Hepatocyte (in vitro differentiated cells): ENCODE measurements around the gene COL4A2.

Source experiments
- EZH2 ChIP-seq: fragments of 200-600 bp; sonication (generic); IDR thresholded peaks from 2 replicates; pipeline ENCODE4 v1.6.1; 2016; ENCODE audit warnings: antibody characterized with exemption, mild to moderate bottlenecking, borderline replicate concordance
- EZH2phosphoT487 ChIP-seq: fragments of 200-600 bp; sonication (generic); IDR thresholded peaks from one replicate; pipeline ENCODE4 v1.6.1; 2018; ENCODE audit warnings: antibody characterized with exemption, mild to moderate bottlenecking, low read depth, moderate library complexity; ENCODE audit not compliant: unreplicated experiment, severe bottlenecking
- TF ChIP-seq, protein P1 (sequence below): fragments of 200-600 bp; sonication (generic); IDR thresholded peaks from 2 replicates; pipeline ENCODE4 v1.5.1; 2016; ENCODE audit warnings: antibody characterized with exemption, mild to moderate bottlenecking; ENCODE audit not compliant: poor library complexity

DNA sequence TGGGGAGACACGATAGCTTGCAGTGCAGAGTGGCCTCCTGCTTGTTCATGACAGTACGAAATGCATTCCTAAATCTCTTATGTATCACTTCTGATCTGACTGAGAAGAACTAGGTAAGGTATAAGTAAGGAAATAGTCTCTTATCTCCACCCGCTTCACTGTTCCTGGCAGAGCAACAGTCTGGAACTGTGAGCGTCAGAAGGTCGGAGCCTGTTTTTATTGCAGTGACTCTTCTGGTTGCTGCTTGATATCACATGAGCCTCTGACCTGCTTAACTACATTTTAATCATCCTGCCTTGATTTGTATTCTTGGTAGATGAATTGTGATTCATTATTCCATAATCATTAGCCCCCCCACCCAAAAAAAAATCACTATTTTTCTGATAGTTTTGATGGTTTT lies 69.0 kb downstream of the COL4A2 start:
- TF ChIP-seq EZH2 (no peak), EZH2phosphoT487 (no peak)
- TF ChIP-seq, protein P1, sequence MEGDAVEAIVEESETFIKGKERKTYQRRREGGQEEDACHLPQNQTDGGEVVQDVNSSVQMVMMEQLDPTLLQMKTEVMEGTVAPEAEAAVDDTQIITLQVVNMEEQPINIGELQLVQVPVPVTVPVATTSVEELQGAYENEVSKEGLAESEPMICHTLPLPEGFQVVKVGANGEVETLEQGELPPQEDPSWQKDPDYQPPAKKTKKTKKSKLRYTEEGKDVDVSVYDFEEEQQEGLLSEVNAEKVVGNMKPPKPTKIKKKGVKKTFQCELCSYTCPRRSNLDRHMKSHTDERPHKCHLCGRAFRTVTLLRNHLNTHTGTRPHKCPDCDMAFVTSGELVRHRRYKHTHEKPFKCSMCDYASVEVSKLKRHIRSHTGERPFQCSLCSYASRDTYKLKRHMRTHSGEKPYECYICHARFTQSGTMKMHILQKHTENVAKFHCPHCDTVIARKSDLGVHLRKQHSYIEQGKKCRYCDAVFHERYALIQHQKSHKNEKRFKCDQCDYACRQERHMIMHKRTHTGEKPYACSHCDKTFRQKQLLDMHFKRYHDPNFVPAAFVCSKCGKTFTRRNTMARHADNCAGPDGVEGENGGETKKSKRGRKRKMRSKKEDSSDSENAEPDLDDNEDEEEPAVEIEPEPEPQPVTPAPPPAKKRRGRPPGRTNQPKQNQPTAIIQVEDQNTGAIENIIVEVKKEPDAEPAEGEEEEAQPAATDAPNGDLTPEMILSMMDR: no peak
